NCI-H2107 treated with DMSO at 0.1 percent for 48 hours (cell line): Measurements from ENCODE around the gene SFXN3.

Source experiments
- DNase-seq: peaks from one replicate; lab custom pipeline; 2025; ENCODE audit not compliant: unreplicated experiment; lab: John Stamatoyannopoulos, UW

Gene SFXN3

DNA sequence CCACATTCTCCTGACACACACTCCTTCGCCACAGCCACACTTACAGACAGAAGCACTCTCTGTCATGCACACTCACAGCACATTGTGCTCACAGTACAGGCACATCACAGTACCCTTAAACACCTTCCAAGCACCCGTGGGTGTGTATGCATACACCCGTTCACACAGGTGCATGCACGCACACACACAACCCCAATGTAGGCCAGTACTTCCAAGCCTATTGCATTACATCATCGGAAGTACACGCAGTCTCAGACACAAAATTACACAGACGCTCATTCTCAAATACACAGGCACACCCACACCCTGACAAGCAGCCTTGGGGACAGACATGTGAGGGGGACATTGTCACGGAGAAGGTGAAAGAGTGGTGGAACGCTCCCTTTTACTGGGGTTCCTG, 41.9 kb downstream of the SFXN3 start:
- DNase-seq = no peak

- no peak for DNase-seq
Measured at GRCh38 chr10:101073631-101074030, 42.6 kb downstream of the SFXN3 start.

- DNase-seq = no peak
Measured at GRCh38 chr10:101075775-101076174, 44.7 kb downstream of the SFXN3 start.

- DNase-seq = no peak
Measured at GRCh38 chr10:101076630-101077029, 45.6 kb downstream of the SFXN3 start.

GRCh38 chr10:101079874-101080273, 48.8 kb downstream of the SFXN3 start:
- no peak for DNase-seq

DNA sequence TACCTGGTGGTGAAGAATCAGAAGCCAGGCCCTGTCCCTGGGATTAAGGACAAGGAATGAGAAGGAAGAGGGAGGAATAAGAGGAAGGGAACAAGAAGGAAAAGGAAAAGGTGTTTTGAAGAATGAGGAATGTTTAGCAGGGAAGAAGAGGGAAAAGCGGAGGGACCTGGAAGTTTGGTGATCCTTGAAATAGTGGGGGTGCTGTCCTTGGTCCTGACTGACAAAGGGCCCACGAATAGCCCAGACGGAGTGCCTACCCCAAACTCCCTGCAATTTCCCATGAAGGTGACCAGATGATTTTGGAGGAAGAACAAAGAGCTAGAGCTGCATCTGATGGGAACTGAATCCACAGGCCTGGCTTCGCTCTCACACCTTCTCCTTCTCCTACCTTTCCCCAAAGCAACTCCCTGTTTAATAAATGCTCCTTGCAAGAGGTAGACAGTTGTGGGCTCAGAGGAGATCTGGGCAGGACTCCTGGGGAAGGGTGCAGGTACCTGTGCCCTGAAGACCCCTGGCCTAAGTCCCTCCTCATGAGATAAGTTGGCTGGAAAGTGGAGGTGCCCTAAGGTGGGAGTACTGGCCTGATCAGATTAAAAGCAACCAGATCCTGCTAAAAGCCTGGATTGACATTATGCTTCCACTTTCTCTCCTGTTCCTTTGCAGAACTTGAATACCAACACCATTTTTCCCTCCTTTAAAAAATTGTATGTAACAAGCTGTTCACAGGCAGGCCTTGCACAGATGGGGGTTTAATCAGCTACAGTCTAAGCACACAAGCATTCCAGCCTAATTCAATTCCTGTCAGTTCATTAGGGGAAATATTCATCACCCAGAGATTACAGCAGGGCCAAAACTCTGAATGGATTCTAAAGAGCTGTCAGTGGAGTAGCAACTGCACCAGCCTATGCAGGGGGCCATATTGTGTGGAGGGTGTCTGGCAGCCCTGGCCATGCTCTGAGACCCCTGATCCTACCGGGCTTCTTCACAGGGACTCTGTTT, 50.2 kb downstream of the SFXN3 start:
- no peak for DNase-seq

DNA sequence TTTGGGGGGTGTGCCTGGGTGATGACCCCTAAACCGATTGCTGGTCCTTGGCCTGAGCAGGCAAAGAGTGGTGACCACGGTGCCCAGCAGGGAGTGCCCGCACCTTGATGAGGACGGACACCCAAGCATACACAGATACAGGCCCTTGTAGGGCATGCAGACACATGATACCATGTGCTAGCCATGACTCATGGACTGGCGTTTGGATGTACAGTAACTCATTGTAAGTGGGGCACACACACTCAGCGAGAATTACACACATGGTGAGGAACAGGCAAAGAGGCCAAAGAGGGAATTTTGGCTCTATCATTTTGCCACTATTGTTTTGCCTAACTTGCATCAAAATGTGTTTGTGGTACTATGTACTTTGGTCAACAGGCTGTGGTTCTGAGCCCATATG, 54.8 kb downstream of the SFXN3 start:
- no peak for DNase-seq

- no peak for DNase-seq
Measured at GRCh38 chr10:101087376-101087775, 56.3 kb downstream of the SFXN3 start.

GRCh38 chr10:101087965-101088364, 56.9 kb downstream of the SFXN3 start:
- no peak for DNase-seq

DNA sequence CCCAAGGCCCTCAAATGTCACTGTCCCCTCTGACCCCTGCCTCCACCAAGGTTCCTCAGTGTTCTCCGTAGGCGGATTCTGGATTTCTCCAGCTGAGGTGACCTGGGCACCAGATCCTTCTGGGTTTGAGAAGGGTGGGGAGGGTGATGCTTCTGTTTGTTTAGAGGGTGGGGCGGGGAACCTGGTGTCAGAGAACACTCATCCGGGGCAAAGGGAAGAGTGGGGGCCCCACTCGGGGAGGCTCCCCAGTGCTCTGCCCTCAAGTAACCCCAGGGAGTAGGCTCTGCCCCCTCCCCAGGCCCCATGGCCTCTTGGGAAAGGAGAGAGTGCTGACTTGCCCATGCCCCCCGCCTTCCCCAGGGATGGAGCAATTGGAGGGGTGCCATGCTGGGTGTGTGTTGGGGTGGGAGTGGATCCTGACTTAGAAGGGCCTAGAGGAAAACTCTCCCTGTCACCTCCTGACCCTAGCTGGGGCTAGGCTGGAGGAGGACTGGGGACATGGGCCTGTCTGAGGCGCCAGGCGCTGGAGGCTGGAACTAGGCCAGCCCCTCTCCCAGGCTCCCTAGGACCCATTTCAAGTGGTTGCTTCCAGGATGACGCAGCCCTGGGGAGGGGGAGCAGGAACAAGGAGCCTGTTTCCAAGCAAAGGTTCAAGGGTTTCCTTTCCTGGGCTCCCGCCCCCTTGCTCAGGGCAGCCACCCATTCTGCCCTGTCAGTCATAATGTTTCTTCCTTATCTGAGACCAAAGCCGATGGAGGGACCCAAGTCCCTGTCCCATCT, 58.7 kb downstream of the SFXN3 start:
- no peak for DNase-seq

DNA sequence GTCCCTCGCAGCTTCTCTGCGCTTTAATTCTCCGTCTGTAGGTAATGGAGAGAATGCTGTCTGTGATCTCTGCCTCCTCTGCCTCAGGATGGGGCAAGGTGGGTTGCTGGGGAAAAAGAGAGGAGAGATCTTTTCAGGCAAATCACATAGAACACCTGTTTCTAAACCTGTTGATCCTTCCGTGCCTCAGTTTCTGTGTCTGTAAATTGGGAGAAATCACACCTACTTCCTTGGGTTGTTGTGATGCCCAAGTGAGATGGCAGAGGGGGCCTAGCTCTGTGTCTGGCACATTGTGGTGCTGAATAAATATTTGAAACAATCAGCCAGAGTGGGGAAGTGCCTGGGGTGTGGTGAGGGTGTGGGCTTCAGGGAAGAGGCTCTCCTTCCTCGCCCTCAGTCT, 59.6 kb downstream of the SFXN3 start:
- no peak for DNase-seq
